Activated CD4-positive, alpha-beta memory T cell treated with anti-CD3 and anti-CD28 coated beads, Interleukin-2, amount 10 ng/mL, durations not matched to agents 7 days and 5 days (primary cell): ENCODE data around the gene NPBWR2. TPM values are rescaled to one million over a fixed set of nuclear protein-coding genes. Genes with fewer than 3 reads are reported as not detected.

ENCODE experiments used
- CTCF ChIA-PET: fragments of 350-600 bp; sonication (Branson Sonifier 250); formaldehyde crosslinking; loops from one replicate; lab custom pipeline; 2021; ENCODE audit warnings: antibody characterized with exemption, inconsistent platforms; lab: Charles Lee
- POLR2A ChIA-PET: fragments of 350-600 bp; sonication (Branson Sonifier 250); formaldehyde crosslinking; loops from one replicate; lab custom pipeline; 2021; ENCODE audit warnings: antibody characterized with exemption; lab: Charles Lee
- DNase-seq: peaks from one replicate; pipeline ENCODE4 v3.0.0-alpha.2; 2020
- H3K27ac Mint-ChIP-seq: one replicate; pipeline ENCODE4 v1.8.0; 2021; ENCODE audit warnings: mild to moderate bottlenecking, mixed read lengths
- H3K27me3 Mint-ChIP-seq: one replicate; pipeline ENCODE4 v1.8.0; 2021; ENCODE audit warnings: mixed read lengths
- H3K36me3 Mint-ChIP-seq: one replicate; pipeline ENCODE4 v1.8.0; 2021; ENCODE audit warnings: low read depth, mixed read lengths
- H3K4me1 Mint-ChIP-seq: one replicate; pipeline ENCODE4 v1.8.0; 2021; ENCODE audit warnings: mixed read lengths
- H3K4me3 Mint-ChIP-seq: one replicate; pipeline ENCODE4 v1.8.0; 2021; ENCODE audit warnings: mild to moderate bottlenecking, mixed read lengths
- H3K9me3 Mint-ChIP-seq: one replicate; pipeline ENCODE4 v1.8.0; 2021; ENCODE audit warnings: mixed read lengths
- total RNA-seq, 2 experiments: library from RNA; stranded (reverse); gene quantifications; one replicate each; pipeline ENCODE4 v1.2.3, GENCODE V29; 2021

Gene NPBWR2
- total RNA-seq: not detected

- H3K4me1 Mint-ChIP-seq: peaks cover 3% of the 10 kb centered on the region
- no peaks in the 10 kb centered on the region for H3K9me3 Mint-ChIP-seq
- CTCF ChIA-PET: interaction anchor here (1.2 kb wide), 1 partner anchor 14 kb away, joined by 4 read pairs; no protein-coding TSS in a partner anchor
- H3K27ac Mint-ChIP-seq: no peak within 1 kb of the TSS
- H3K4me3 Mint-ChIP-seq: no peak within 1 kb of the TSS
- POLR2A ChIA-PET: no interaction called here
- peaks cover 12% of the 10 kb centered on the region for H3K27me3 Mint-ChIP-seq
- no peak for DNase-seq
- no peaks in the 10 kb centered on the region for H3K36me3 Mint-ChIP-seq
These were observed at the start of gene NPBWR2 for GRCh38 chr20:64106981-64107735. NPBWR2 (minus strand) TSS chr20:64107565; CDS start chr20:64106831, 734 bp downstream.

- H3K9me3 Mint-ChIP-seq: no peaks in the 10 kb centered on the region
- no peaks in the 10 kb centered on the region for H3K4me1 Mint-ChIP-seq
- no peaks in the 10 kb centered on the region for H3K36me3 Mint-ChIP-seq
- ChIA-PET POLR2A (no interaction called here), CTCF (no interaction called here)
- no peak overlapping the region for H3K27ac Mint-ChIP-seq
- H3K4me3 Mint-ChIP-seq: no peak overlapping the region
- no peak for DNase-seq
- peaks cover 12% of the 10 kb centered on the region for H3K27me3 Mint-ChIP-seq
These were observed 48.9 kb upstream of the NPBWR2 start for GRCh38 chr20:64156136-64156885.

GRCh38 chr20:64155258-64156135, 48.1 kb upstream of the NPBWR2 start:
- CTCF ChIA-PET: no interaction called here
- Mint-ChIP-seq H3K36me3 (no peaks in the 10 kb centered on the region), H3K9me3 (no peaks in the 10 kb centered on the region), H3K4me1 (no peaks in the 10 kb centered on the region), H3K27ac (no peak overlapping the region), H3K27me3 (peaks cover 3% of the 10 kb centered on the region), H3K4me3 (no peak overlapping the region)
- POLR2A ChIA-PET: no interaction called here
- no peak for DNase-seq

- Mint-ChIP-seq H3K27ac (no peak overlapping the region), H3K4me1 (no peaks in the 10 kb centered on the region), H3K4me3 (no peak overlapping the region), H3K36me3 (no peaks in the 10 kb centered on the region), H3K9me3 (no peaks in the 10 kb centered on the region), H3K27me3 (no peaks in the 10 kb centered on the region)
- no peak for DNase-seq
- ChIA-PET POLR2A (no interaction called here), CTCF (no interaction called here)
These were observed 47.4 kb upstream of the NPBWR2 start for GRCh38 chr20:64154590-64155257.

- ChIA-PET POLR2A (no interaction called here), CTCF (no interaction called here)
- DNase-seq: no peak
- Mint-ChIP-seq H3K4me3 (no peak overlapping the region), H3K27me3 (no peaks in the 10 kb centered on the region), H3K27ac (no peak overlapping the region), H3K36me3 (no peaks in the 10 kb centered on the region), H3K9me3 (no peaks in the 10 kb centered on the region), H3K4me1 (no peaks in the 10 kb centered on the region)
These were observed 46.7 kb upstream of the NPBWR2 start for GRCh38 chr20:64153861-64154589.

GRCh38 chr20:64153410-64153809, 46.0 kb upstream of the NPBWR2 start:
- H3K27me3 Mint-ChIP-seq: no peaks in the 10 kb centered on the region
- no peak overlapping the region for H3K27ac Mint-ChIP-seq
- H3K4me3 Mint-ChIP-seq: no peak overlapping the region
- CTCF ChIA-PET: no interaction called here
- no peaks in the 10 kb centered on the region for H3K36me3 Mint-ChIP-seq
- no peaks in the 10 kb centered on the region for H3K4me1 Mint-ChIP-seq
- H3K9me3 Mint-ChIP-seq: no peaks in the 10 kb centered on the region
- no peak for DNase-seq
- POLR2A ChIA-PET: no interaction called here

- Mint-ChIP-seq H3K4me3 (no peak overlapping the region), H3K36me3 (no peaks in the 10 kb centered on the region), H3K27me3 (no peaks in the 10 kb centered on the region), H3K27ac (no peak overlapping the region), H3K9me3 (no peaks in the 10 kb centered on the region), H3K4me1 (no peaks in the 10 kb centered on the region)
- POLR2A ChIA-PET: no interaction called here
- CTCF ChIA-PET: no interaction called here
- no peak for DNase-seq
These were observed 45.5 kb upstream of the NPBWR2 start for GRCh38 chr20:64152906-64153305.

GRCh38 chr20:64151633-64152530, 44.5 kb upstream of the NPBWR2 start:
- POLR2A ChIA-PET: no interaction called here
- H3K27ac Mint-ChIP-seq: no peak overlapping the region
- CTCF ChIA-PET: no interaction called here
- no peaks in the 10 kb centered on the region for H3K36me3 Mint-ChIP-seq
- no peaks in the 10 kb centered on the region for H3K27me3 Mint-ChIP-seq
- H3K4me3 Mint-ChIP-seq: no peak overlapping the region
- H3K4me1 Mint-ChIP-seq: no peaks in the 10 kb centered on the region
- DNase-seq: no peak
- no peaks in the 10 kb centered on the region for H3K9me3 Mint-ChIP-seq

GRCh38 chr20:64150756-64151632, 43.6 kb upstream of the NPBWR2 start:
- DNase-seq: no peak
- no peaks in the 10 kb centered on the region for H3K9me3 Mint-ChIP-seq
- ChIA-PET POLR2A (no interaction called here), CTCF (no interaction called here)
- no peaks in the 10 kb centered on the region for H3K36me3 Mint-ChIP-seq
- H3K4me3 Mint-ChIP-seq: no peak overlapping the region
- no peaks in the 10 kb centered on the region for H3K4me1 Mint-ChIP-seq
- no peak overlapping the region for H3K27ac Mint-ChIP-seq
- no peaks in the 10 kb centered on the region for H3K27me3 Mint-ChIP-seq

GRCh38 chr20:64149809-64150560, 42.6 kb upstream of the NPBWR2 start:
- ChIA-PET POLR2A (no interaction called here), CTCF (no interaction called here)
- Mint-ChIP-seq H3K27me3 (no peaks in the 10 kb centered on the region), H3K4me3 (no peak overlapping the region), H3K36me3 (no peaks in the 10 kb centered on the region), H3K4me1 (no peaks in the 10 kb centered on the region), H3K27ac (no peak overlapping the region), H3K9me3 (peaks cover 9% of the 10 kb centered on the region)
- DNase-seq: no peak
